HepG2 (cell line): ENCODE data around the gene GNAZ. TPM values are rescaled to one million over a fixed set of nuclear protein-coding genes. Genes with fewer than 3 reads are reported as not detected.

ENCODE experiments used
- ATAC-seq: fragments of 200-7000 bp; cut with Tn5 transposase; 3 replicates; pipeline ENCODE4 v1.9.1; 2020; ENCODE audit warnings: mild to moderate bottlenecking, moderate library complexity
- BruUV-seq: library from RNA; stranded (reverse); fragments of 400-500 nt; replicated peaks from 2 replicates; lab custom pipeline; 2021; lab: Mats Ljungman, UMichigan
- CTCF ChIA-PET: fragments of 300-600 bp; formaldehyde crosslinking; extraction: SDS; loops from one replicate; lab custom pipeline; 2021; ENCODE audit warnings: low total read pairs, inconsistent platforms, low intra/inter-chr PET ratio; lab: Yijun Ruan, JAX
- POLR2A ChIA-PET: fragments of 350-600 bp; sonication (Branson Sonifier 250); formaldehyde crosslinking; loops from one replicate; lab custom pipeline; 2020; ENCODE audit warnings: antibody characterized with exemption, inconsistent platforms; lab: Yijun Ruan, JAX
- DNase-seq: peaks from one replicate; pipeline ENCODE4 v3.0.0-alpha.2; 2015; ENCODE audit warnings: low spot score
- FAIRE-seq: peaks from 3 replicates; lab custom pipeline; 2011; peaks lifted over from hg19 to GRCh38; lab: Jason Lieb, UNC
- H2AFZ ChIP-seq: one replicate; pipeline ENCODE4 v1.6.1; 2011; ENCODE audit warnings: low read length, inconsistent platforms
- H3K27ac ChIP-seq: fragments of 300-600 bp; 3 replicates; pipeline ENCODE4 v1.8.0; 2011; ENCODE audit warnings: mixed run types, mild to moderate bottlenecking, mixed read lengths, low read length, inconsistent platforms; ENCODE audit not compliant: insufficient read depth; ENCODE audit errors: extremely low read length
- H3K27me3 ChIP-seq, 2 experiments: fragments of 200-600 bp in 1 of 2; 2 replicates in 1 of 2; 3 replicates in 1 of 2; pipeline versions ENCODE4 v1.6.0 to v1.8.0; 2011; ENCODE audit warnings: low read length in 2 of 2, mild to moderate bottlenecking in 2 of 2, moderate library complexity in 2 of 2, inconsistent platforms in 1 of 2; ENCODE audit not compliant: insufficient read depth in 2 of 2, control insufficient read depth in 1 of 2
- H3K36me3 ChIP-seq, 2 experiments: fragments of 200-600 bp in 1 of 2; replicated peaks in 1 of 2; 2 replicates in 1 of 2; 3 replicates in 1 of 2; pipeline versions ENCODE4 v1.5.1 to v1.8.0; 2011; ENCODE audit warnings: low read length in 2 of 2, inconsistent platforms in 1 of 2; ENCODE audit not compliant: insufficient read depth in 2 of 2, control insufficient read depth in 1 of 2
- H3K4me1 ChIP-seq: 2 replicates; pipeline ENCODE4 v1.5.1; 2012; ENCODE audit warnings: low read length, inconsistent platforms; ENCODE audit not compliant: insufficient read depth
- H3K4me2 ChIP-seq: 2 replicates; pipeline ENCODE4 v1.6.0; 2011; ENCODE audit warnings: low read depth, low read length, inconsistent platforms
- H3K4me3 ChIP-seq, 3 experiments: fragments of 200-600 bp in 1 of 3; sonication (generic), shearing (Covaris generic) in 1 of 3; replicated peaks in 1 of 3; 2 replicates each; pipeline ENCODE4 v1.5.1; 2011 to 2016; ENCODE audit warnings: low read length in 3 of 3, inconsistent platforms in 2 of 3, low read depth in 2 of 3, mild to moderate bottlenecking in 2 of 3, control low read depth in 1 of 3, mixed read lengths in 1 of 3; ENCODE audit not compliant: insufficient read depth in 1 of 3
- H3K79me2 ChIP-seq: one replicate; pipeline ENCODE4 v1.6.1; 2011; ENCODE audit warnings: low read length, inconsistent platforms; ENCODE audit not compliant: insufficient read depth
- H3K9ac ChIP-seq: 2 replicates; pipeline ENCODE4 v1.6.0; 2011; ENCODE audit warnings: mild to moderate bottlenecking, low read depth, low read length, inconsistent platforms; ENCODE audit not compliant: insufficient read depth
- H3K9me3 ChIP-seq: 2 replicates; pipeline ENCODE4 v1.5.1; 2012; ENCODE audit warnings: mild to moderate bottlenecking, low read length
- H4K20me1 ChIP-seq: 2 replicates; pipeline ENCODE4 v1.6.0; 2011; ENCODE audit warnings: inconsistent platforms, mild to moderate bottlenecking, low read length, moderate library complexity; ENCODE audit not compliant: insufficient read depth
- DMAP1 ChIP-seq: IDR thresholded peaks from 2 replicates; pipeline ENCODE4 v1.6.1; 2016
- ELF3 ChIP-seq: IDR thresholded peaks from 2 replicates; pipeline ENCODE4 v1.6.1; 2016; ENCODE audit warnings: missing genetic modification reagents, missing compliant biosample characterization
- FIP1L1 ChIP-seq: fragments of 200-400 bp; formaldehyde crosslinking; IDR thresholded peaks from 2 replicates; pipeline ENCODE4 v1.6.1; 2018; ENCODE audit warnings: low read depth, mild to moderate bottlenecking, low read length, moderate library complexity, borderline replicate concordance; ENCODE audit not compliant: insufficient read depth
- GTF2F1 ChIP-seq: fragments of 150-350 bp; IDR thresholded peaks from 2 replicates; pipeline ENCODE4 v1.6.1; 2014; ENCODE audit warnings: low read length
- HMGA1 ChIP-seq: sonication (generic); formaldehyde crosslinking; conservative IDR thresholded peaks from 2 replicates; pipeline ENCODE4 v1.4.0; 2020; ENCODE audit warnings: missing genetic modification reagents
- HOXA3 ChIP-seq: sonication (generic); formaldehyde crosslinking; IDR thresholded peaks from 2 replicates; pipeline ENCODE4 v1.5.0; 2020; ENCODE audit warnings: missing genetic modification reagents
- HOXD1 ChIP-seq: sonication (generic); formaldehyde crosslinking; IDR thresholded peaks from 2 replicates; pipeline ENCODE4 v1.5.0; 2020; ENCODE audit warnings: missing genetic modification reagents
- POGZ ChIP-seq: sonication (generic); formaldehyde crosslinking; IDR thresholded peaks from 2 replicates; pipeline ENCODE4 v1.4.0; 2020; ENCODE audit warnings: mild to moderate bottlenecking, missing genetic modification reagents
- RFX1 ChIP-seq: fragments of 450-650 bp; IDR thresholded peaks from 2 replicates; pipeline ENCODE4 v1.6.1; 2017
- RXRB ChIP-seq: IDR thresholded peaks from 2 replicates; pipeline ENCODE4 v1.6.1; 2016; ENCODE audit warnings: borderline replicate concordance, missing genetic modification reagents, missing compliant biosample characterization
- U2AF1 ChIP-seq: fragments of 200-400 bp; formaldehyde crosslinking; optimal IDR thresholded peaks from 2 replicates; pipeline ENCODE3; 2017; ENCODE audit warnings: mild to moderate bottlenecking, low read depth, low read length
- ZFP1 ChIP-seq: IDR thresholded peaks from 2 replicates; pipeline ENCODE4 v1.6.1; 2016
- ZKSCAN1 ChIP-seq: fragments of 150-350 bp; IDR thresholded peaks from 2 replicates; pipeline ENCODE4 v1.6.1; 2014; ENCODE audit warnings: low read length
- ZNF605 ChIP-seq: sonication (generic); formaldehyde crosslinking; IDR thresholded peaks from 2 replicates; pipeline ENCODE4 v1.8.0; 2022; ENCODE audit warnings: mild to moderate bottlenecking, missing genetic modification reagents
- ZNF709 ChIP-seq: sonication (generic); formaldehyde crosslinking; IDR thresholded peaks from 2 replicates; pipeline ENCODE4 v1.5.0; 2020; ENCODE audit warnings: mild to moderate bottlenecking, missing genetic modification reagents
- ZNF781 ChIP-seq: sonication (generic); formaldehyde crosslinking; IDR thresholded peaks from 2 replicates; pipeline ENCODE4 v1.5.1; 2020; ENCODE audit warnings: borderline replicate concordance, mild to moderate bottlenecking, missing genetic modification reagents; ENCODE audit errors: not compliant biosample characterization
- ZSCAN12 ChIP-seq: sonication (generic); formaldehyde crosslinking; IDR thresholded peaks from 2 replicates; pipeline ENCODE4 v1.9.0; 2021; ENCODE audit warnings: mild to moderate bottlenecking, missing genetic modification reagents
- WGBS: methylation state at CpG from one replicate; pipeline ENCODE4 v1.1.6; 2017; ENCODE audit warnings: low lambda C conversion rate; 5-methylcytosine and 5-hydroxymethylcytosine counted together
- in situ Hi-C: cut with HindIII; loops from 2 replicates; pipeline ENCODE4 v1.10.0; 2017; ENCODE audit warnings: low pct_unique_long_range_greater_than_20kb; ENCODE audit not compliant: extremely low pct_ligation_motif_present
- intact Hi-C: fragments of 100-400 bp; cut with micrococcal nuclease; formaldehyde crosslinking; loops from one replicate; pipeline ENCODE4 v1.10.0; 2022; ENCODE audit not compliant: unreplicated experiment
- polyA plus RNA-seq, 8 experiments: library from polyadenylated mRNA; depleted of rRNA in 3 of 8; stranded (reverse) in 7 of 8; unstranded in 1 of 8; fragments of >200 nt; fragmentation: Illumina TruSeq in 4 of 8; extraction: Trizol in 4 of 8; gene quantifications; 2 replicates each; pipeline versions ENCODE4 v1.2.1 to v1.2.3, GENCODE V29; 2011 to 2016; ENCODE audit warnings: low read depth in 4 of 8, missing spikeins in 1 of 8, mixed read lengths in 1 of 8; ENCODE audit not compliant: insufficient read depth in 1 of 8
- total RNA-seq, 5 experiments: library from RNA; depleted of rRNA; stranded (reverse); fragments of >200 nt; fragmentation: Illumina TruSeq; extraction: Trizol; gene quantifications; 2 replicates each; pipeline ENCODE4 v1.2.3, GENCODE V29; 2016; ENCODE audit warnings: low read depth in 1 of 5
- TF ChIP-seq, protein P1 (sequence below): sonication (generic); formaldehyde crosslinking; IDR thresholded peaks from 2 replicates; pipeline ENCODE4 v1.5.0; 2020; ENCODE audit warnings: missing genetic modification reagents
- TF ChIP-seq, protein P2 (sequence below): sonication (generic); formaldehyde crosslinking; IDR thresholded peaks from 2 replicates; pipeline ENCODE4 v1.5.0; 2020; ENCODE audit warnings: missing genetic modification reagents

GNAZ gene
- total and polyA plus RNA-seq, 2 of the 13 experiments (the other 11 are each of a cell fraction or from before 2014, with no cell fraction given) = 11.4 to 22.3 TPM

DNA sequence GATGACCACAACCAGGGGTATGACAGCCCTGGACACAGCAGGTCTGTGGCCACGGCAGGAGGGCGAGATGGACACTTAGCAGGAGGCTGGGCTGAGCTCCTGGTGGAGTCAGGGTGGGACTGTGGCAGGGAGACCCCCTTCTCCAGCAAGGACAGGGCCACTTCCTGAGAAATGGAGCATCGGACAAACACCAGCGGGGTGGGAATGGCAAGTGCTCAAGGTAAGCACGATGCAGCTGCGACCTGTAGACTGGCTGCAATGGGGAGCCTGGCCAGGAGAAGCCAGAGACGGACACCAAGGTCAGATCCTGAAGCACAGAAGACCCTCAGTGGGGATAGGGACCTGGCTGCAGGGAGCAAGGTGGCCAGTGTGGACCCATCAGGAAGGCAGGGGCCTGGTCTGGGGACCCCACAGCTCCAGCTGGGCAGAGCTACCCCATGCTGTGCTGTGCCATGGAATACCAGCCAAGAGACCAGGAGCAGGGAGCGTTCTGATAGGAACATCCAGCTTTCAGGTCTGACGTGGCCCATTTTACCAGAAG is 42.2 kb downstream of the GNAZ start:
- Histone ChIP-seq H3K79me2 (no peaks in the 10 kb centered on the region), H3K27me3 (no peaks in the 10 kb centered on the region), H3K4me1 (no peaks in the 10 kb centered on the region), H3K36me3 (peaks cover 2 to 11% of the 10 kb centered on the region in 2 experiments; a peak in 3 of 5 replicates), H3K4me2 (no peak overlapping the region), H4K20me1 (no peaks in the 10 kb centered on the region), H3K9me3 (no peaks in the 10 kb centered on the region), H3K27ac (no peak overlapping the region), H2AFZ (no peak overlapping the region), H3K4me3 (no peak overlapping the region), H3K9ac (no peak overlapping the region)
- in situ Hi-C loops (no loop called here), intact Hi-C loops (no loop called here)
- ChIA-PET POLR2A (no interaction called here), CTCF (no interaction called here)
- TF ChIP-seq, protein P1, sequence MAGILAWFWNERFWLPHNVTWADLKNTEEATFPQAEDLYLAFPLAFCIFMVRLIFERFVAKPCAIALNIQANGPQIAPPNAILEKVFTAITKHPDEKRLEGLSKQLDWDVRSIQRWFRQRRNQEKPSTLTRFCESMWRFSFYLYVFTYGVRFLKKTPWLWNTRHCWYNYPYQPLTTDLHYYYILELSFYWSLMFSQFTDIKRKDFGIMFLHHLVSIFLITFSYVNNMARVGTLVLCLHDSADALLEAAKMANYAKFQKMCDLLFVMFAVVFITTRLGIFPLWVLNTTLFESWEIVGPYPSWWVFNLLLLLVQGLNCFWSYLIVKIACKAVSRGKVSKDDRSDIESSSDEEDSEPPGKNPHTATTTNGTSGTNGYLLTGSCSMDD (CRISPR knock-in tag) = no peak
- no peak for TF ChIP-seq ZNF781 (CRISPR knock-in tag)
- no peak for TF ChIP-seq HOXD1 (CRISPR knock-in tag)
- no peak for TF ChIP-seq ZKSCAN1
- no peak for TF ChIP-seq FIP1L1
- TF ChIP-seq GTF2F1 = no peak
- no peak for TF ChIP-seq HMGA1 (CRISPR knock-in tag)
- no peak for TF ChIP-seq RFX1
- TF ChIP-seq ELF3 (CRISPR knock-in tag) = no peak
- no peak for TF ChIP-seq RXRB (CRISPR knock-in tag)
- no peak for TF ChIP-seq U2AF1
- TF ChIP-seq HOXA3 (CRISPR knock-in tag) = no peak
- no peak for TF ChIP-seq POGZ (CRISPR knock-in tag)
- TF ChIP-seq ZNF605 (CRISPR knock-in tag) = no peak
- TF ChIP-seq, protein P2, sequence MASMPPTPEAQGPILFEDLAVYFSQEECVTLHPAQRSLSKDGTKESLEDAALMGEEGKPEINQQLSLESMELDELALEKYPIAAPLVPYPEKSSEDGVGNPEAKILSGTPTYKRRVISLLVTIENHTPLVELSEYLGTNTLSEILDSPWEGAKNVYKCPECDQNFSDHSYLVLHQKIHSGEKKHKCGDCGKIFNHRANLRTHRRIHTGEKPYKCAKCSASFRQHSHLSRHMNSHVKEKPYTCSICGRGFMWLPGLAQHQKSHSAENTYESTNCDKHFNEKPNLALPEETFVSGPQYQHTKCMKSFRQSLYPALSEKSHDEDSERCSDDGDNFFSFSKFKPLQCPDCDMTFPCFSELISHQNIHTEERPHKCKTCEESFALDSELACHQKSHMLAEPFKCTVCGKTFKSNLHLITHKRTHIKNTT = no peak
- TF ChIP-seq ZFP1 (CRISPR knock-in tag) = no peak
- no peak for TF ChIP-seq ZNF709 (CRISPR knock-in tag)
- no peak for TF ChIP-seq DMAP1 (CRISPR knock-in tag)
- no peak for TF ChIP-seq ZSCAN12 (CRISPR knock-in tag)
- no peak for ATAC-seq
- no peak for DNase-seq
- FAIRE-seq = no peak
- 99% methylated on average over 7 of the region's 9 CpGs for WGBS
- no TSS peak for BruUV-seq
